Ascending aorta (tissue), 2 donors: ENCODE data around the gene KAZN. TPM values are rescaled to one million over a fixed set of nuclear protein-coding genes. Genes with fewer than 3 reads are reported as not detected.

Source experiments
- DNase-seq, 2 donors: peaks; one replicate each; pipeline ENCODE4 v3.0.0-alpha.2; 2019; ENCODE audit warnings: low spot score in 2 of 2
- H3K27ac ChIP-seq, 2 donors: fragments of 200-600 bp; sonication (generic); one replicate each; pipeline ENCODE4 v1.5.1; 2016 to 2017; ENCODE audit warnings: mild to moderate bottlenecking in 1 of 2
- H3K27me3 ChIP-seq: fragments of 200-600 bp; sonication (generic); one replicate; pipeline ENCODE4 v1.5.1; 2017
- H3K36me3 ChIP-seq, 2 donors: fragments of 200-600 bp; sonication (generic); one replicate each; pipeline ENCODE4 v1.5.1; 2016
- H3K4me1 ChIP-seq, 2 donors: fragments of 200-600 bp; sonication (generic); one replicate each; pipeline ENCODE4 v1.5.1; 2016 to 2017; ENCODE audit warnings: mild to moderate bottlenecking in 1 of 2
- H3K4me3 ChIP-seq, 2 donors: fragments of 200-600 bp; sonication (generic); one replicate each; pipeline ENCODE4 v1.5.1; 2016 to 2017; ENCODE audit warnings: mild to moderate bottlenecking in 1 of 2
- H3K9me3 ChIP-seq, 2 donors: fragments of 200-600 bp; sonication (generic); one replicate each; pipeline ENCODE4 v1.5.1; 2016
- CTCF ChIP-seq, 3 experiments: fragments of 200-600 bp in 2 of 3; fragments of 450-650 bp in 1 of 3; sonication (generic) in 2 of 3; IDR thresholded peaks; one replicate each; pipeline ENCODE4 v1.5.1; 2016 to 2019; ENCODE audit warnings: antibody characterized with exemption in 3 of 3, mild to moderate bottlenecking in 1 of 3, moderate library complexity in 1 of 3
- intact Hi-C: fragments of 100-400 bp; cut with DNase I; formaldehyde crosslinking; loops from one replicate; pipeline ENCODE4 v1.15.1; 2023
- total RNA-seq: library from RNA; depleted of rRNA; stranded (reverse); fragments of >200 nt; gene quantifications from one replicate; pipeline ENCODE4 v1.1.0, GENCODE V29; 2016

KAZN gene
- total RNA-seq, 1 donor from 2014 or later, result 58.5 TPM

GRCh38 chr1:14948112-14948652, 349.7 kb downstream of the KAZN start:
- TF ChIP-seq CTCF (IDR thresholded peaks at IDR 0.05), result no peak
- intact Hi-C loops, result no loop called here
- no peaks in the 10 kb centered on the region for H3K9me3 ChIP-seq
- H3K4me3 ChIP-seq, result no peak overlapping the region
- H3K27me3 ChIP-seq, result no peaks in the 10 kb centered on the region
- peak overlapping the region; percentile 77 to 93 for H3K27ac ChIP-seq
- no peaks in the 10 kb centered on the region for H3K36me3 ChIP-seq
- peaks cover 12 to 42% of the 10 kb centered on the region in 2 donors for H3K4me1 ChIP-seq
- DNase-seq, result no peak

GRCh38 chr1:14949270-14949835, 350.9 kb downstream of the KAZN start:
- H3K27ac ChIP-seq, result peak overlapping the region; percentile 77 to 93
- no peaks in the 10 kb centered on the region for H3K9me3 ChIP-seq
- H3K36me3 ChIP-seq, result no peaks in the 10 kb centered on the region
- H3K27me3 ChIP-seq, result no peaks in the 10 kb centered on the region
- peaks cover 9 to 33% of the 10 kb centered on the region in 2 donors for H3K4me1 ChIP-seq
- no peak for TF ChIP-seq CTCF (IDR thresholded peaks at IDR 0.05)
- intact Hi-C loops, result loop anchor here (1.0 kb wide), 1 partner anchor 19 kb away; no protein-coding TSS in a partner anchor
- no peak for DNase-seq
- no peak overlapping the region for H3K4me3 ChIP-seq

GRCh38 chr1:14949836-14950713, 351.6 kb downstream of the KAZN start:
- Histone ChIP-seq H3K4me1 (peaks cover 5 to 26% of the 10 kb centered on the region in 2 donors), H3K9me3 (no peaks in the 10 kb centered on the region), H3K4me3 (no peak overlapping the region), H3K36me3 (no peaks in the 10 kb centered on the region), H3K27ac (peak overlapping the region; percentile 77 to 93), H3K27me3 (no peaks in the 10 kb centered on the region)
- TF ChIP-seq CTCF (IDR thresholded peaks at IDR 0.05), result no peak
- intact Hi-C loops, result loop anchor here (1.0 kb wide), 1 partner anchor 18 kb away; no protein-coding TSS in a partner anchor
- no peak for DNase-seq

GRCh38 chr1:14951766-14952165, 353.3 kb downstream of the KAZN start:
- no peak for TF ChIP-seq CTCF (IDR thresholded peaks at IDR 0.05)
- intact Hi-C loops, result no loop called here
- Histone ChIP-seq H3K27me3 (no peaks in the 10 kb centered on the region), H3K27ac (no peak overlapping the region), H3K9me3 (no peaks in the 10 kb centered on the region), H3K36me3 (no peaks in the 10 kb centered on the region), H3K4me3 (no peak overlapping the region), H3K4me1 (peaks cover 5 to 17% of the 10 kb centered on the region in 2 donors)
- no peak for DNase-seq

- no peak for DNase-seq
- Histone ChIP-seq H3K9me3 (no peaks in the 10 kb centered on the region), H3K27me3 (no peaks in the 10 kb centered on the region), H3K27ac (no peak overlapping the region), H3K4me1 (peaks cover 5 to 13% of the 10 kb centered on the region in 2 donors), H3K4me3 (no peak overlapping the region), H3K36me3 (no peaks in the 10 kb centered on the region)
- intact Hi-C loops, result no loop called here
- TF ChIP-seq CTCF (IDR thresholded peaks at IDR 0.05), result no peak
Observed at GRCh38 chr1:14952626-14953314, 354.3 kb downstream of the KAZN start.
